CD4-positive, alpha-beta T cell treated with Interferon gamma for 1 hour (primary cell): ENCODE data around the gene DLEU7.

Experiments
- DNase-seq: peaks from one replicate; pipeline ENCODE4 v3.0.0-alpha.2; 2020

The DLEU7 gene

GRCh38 chr13:50788551-50789210, 54.8 kb downstream of the DLEU7 start:
- no peak for DNase-seq

GRCh38 chr13:50787316-50788195, 55.9 kb downstream of the DLEU7 start:
- no peak for DNase-seq

- no peak for DNase-seq
Measured at GRCh38 chr13:50783717-50784290, 59.7 kb downstream of the DLEU7 start.

GRCh38 chr13:50783066-50783465, 60.4 kb downstream of the DLEU7 start:
- no peak for DNase-seq

GRCh38 chr13:50780201-50781015, 63.1 kb downstream of the DLEU7 start:
- DNase-seq, result no peak

GRCh38 chr13:50779443-50780200, 63.9 kb downstream of the DLEU7 start:
- no peak for DNase-seq
